K562 (cell line): ENCODE data around the gene FLAD1. TPM values are rescaled to one million over a fixed set of nuclear protein-coding genes. Genes with fewer than 3 reads are reported as not detected.

Experiments
- BRCA1 ChIP-seq, 2 experiments: fragments of 450-650 bp in 1 of 2; sonication (generic) in 1 of 2; formaldehyde crosslinking in 1 of 2; IDR thresholded peaks; 2 replicates each; pipeline versions ENCODE4 v1.5.0 to v1.6.1; 2017 to 2020; ENCODE audit warnings: mild to moderate bottlenecking in 1 of 2, missing genetic modification reagents in 1 of 2
- CTBP1 ChIP-seq: fragments of 450-650 bp; IDR thresholded peaks from 2 replicates; pipeline ENCODE4 v1.6.1; 2016; ENCODE audit warnings: borderline replicate concordance
- HLTF ChIP-seq: fragments of 450-650 bp; IDR thresholded peaks from 2 replicates; pipeline ENCODE4 v1.6.1; 2016
- KAT8 ChIP-seq: fragments of 450-650 bp; IDR thresholded peaks from 2 replicates; pipeline ENCODE4 v1.6.1; 2016; ENCODE audit warnings: low read depth, mild to moderate bottlenecking
- MBD2 ChIP-seq: sonication (generic); IDR thresholded peaks from 2 replicates; pipeline ENCODE4 v1.6.1; 2016; ENCODE audit warnings: low read depth, borderline replicate concordance
- MTF1 ChIP-seq: fragments of 250-450 bp; sonication (Bioruptor Pico); IDR thresholded peaks from 2 replicates; pipeline ENCODE4 v1.9.0; 2021; ENCODE audit warnings: moderate library complexity, mild to moderate bottlenecking, inconsistent platforms, borderline replicate concordance
- NBN ChIP-seq: fragments of 450-650 bp; IDR thresholded peaks from 2 replicates; pipeline ENCODE4 v1.6.1; 2016; ENCODE audit warnings: low read depth, mild to moderate bottlenecking
- NEUROD1 ChIP-seq: fragments of 150-350 bp; IDR thresholded peaks from 2 replicates; pipeline ENCODE4 v1.6.1; 2014; ENCODE audit warnings: borderline replicate concordance, low read length, low read depth; ENCODE audit not compliant: partially characterized antibody
- NR2C2 ChIP-seq, 2 experiments: fragments of 200-800 bp in 1 of 2; sonication (Bioruptor generic) in 1 of 2; sonication (generic) in 1 of 2; formaldehyde crosslinking in 1 of 2; IDR thresholded peaks; 2 replicates each; pipeline versions ENCODE4 v1.6.1 to v1.8.0; 2016 to 2022; ENCODE audit warnings: mild to moderate bottlenecking in 1 of 2, missing compliant biosample characterization in 1 of 2, missing genetic modification characterization in 1 of 2, missing genetic modification reagents in 1 of 2
- POLR3A ChIP-seq: IDR thresholded peaks from 2 replicates; pipeline ENCODE4 v1.6.1; 2011; ENCODE audit warnings: borderline replicate concordance, mild to moderate bottlenecking, moderate library complexity; ENCODE audit not compliant: insufficient read length, insufficient read depth; ENCODE audit errors: extremely low read depth
- SPI1 ChIP-seq: IDR thresholded peaks from 2 replicates; pipeline ENCODE4 v1.6.1; 2011; ENCODE audit warnings: low read depth, low read length, control low read depth, borderline replicate concordance
- ZMIZ1 ChIP-seq, 2 experiments: fragments of 150-350 bp in 1 of 2; IDR thresholded peaks; 2 replicates each; pipeline ENCODE4 v1.6.1; 2012 to 2016; ENCODE audit warnings: low read depth in 2 of 2, low read length in 2 of 2, mild to moderate bottlenecking in 1 of 2, moderate library complexity in 1 of 2
- ZNF239 ChIP-seq: fragments of 250-450 bp; sonication (Bioruptor Pico); IDR thresholded peaks from 2 replicates; pipeline ENCODE4 v1.4.0; 2020; ENCODE audit warnings: mild to moderate bottlenecking
- ZNF395 ChIP-seq: fragments of 200-800 bp; sonication (Bioruptor generic); IDR thresholded peaks from 2 replicates; pipeline ENCODE4 v1.6.1; 2017; ENCODE audit warnings: missing genetic modification characterization, missing compliant biosample characterization
- polyA plus RNA-seq, 8 experiments: library from polyadenylated mRNA; depleted of rRNA in 4 of 8; stranded (reverse) in 5 of 8; unstranded in 3 of 8; fragments of >200 nt; fragmentation: Nextera tagmentation in 2 of 8; fragmentation: Illumina TruSeq in 1 of 8; extraction: Ambion mirVana in 2 of 8; extraction: Trizol in 1 of 8; gene quantifications; 2 replicates each; pipeline versions ENCODE4 v1.2.1 to v1.2.3, GENCODE V29; 2011 to 2014; ENCODE audit warnings: inconsistent platforms in 1 of 8, missing spikeins in 1 of 8
- total RNA-seq, 7 experiments: library from RNA; depleted of rRNA in 6 of 7; stranded (reverse); fragments of >200 nt in 6 of 7; fragmentation: Illumina TruSeq in 2 of 7; extraction: Trizol in 2 of 7; gene quantifications; 2 replicates each; pipeline versions ENCODE4 v1.2.1 to v1.2.3, GENCODE V29; 2011 to 2021; ENCODE audit warnings: low replicate concordance in 1 of 7
- TF ChIP-seq, protein P1 (sequence below): sonication (generic); formaldehyde crosslinking; IDR thresholded peaks from 2 replicates; pipeline ENCODE4 v1.4.0; 2020; ENCODE audit warnings: mild to moderate bottlenecking, missing genetic modification reagents

Gene FLAD1
- total and polyA plus RNA-seq, 9 of the 15 experiments (the other 6 are each of a cell fraction or from before 2014, with no cell fraction given) = 24.9 to 85.8 (median 67.0) TPM

DNA sequence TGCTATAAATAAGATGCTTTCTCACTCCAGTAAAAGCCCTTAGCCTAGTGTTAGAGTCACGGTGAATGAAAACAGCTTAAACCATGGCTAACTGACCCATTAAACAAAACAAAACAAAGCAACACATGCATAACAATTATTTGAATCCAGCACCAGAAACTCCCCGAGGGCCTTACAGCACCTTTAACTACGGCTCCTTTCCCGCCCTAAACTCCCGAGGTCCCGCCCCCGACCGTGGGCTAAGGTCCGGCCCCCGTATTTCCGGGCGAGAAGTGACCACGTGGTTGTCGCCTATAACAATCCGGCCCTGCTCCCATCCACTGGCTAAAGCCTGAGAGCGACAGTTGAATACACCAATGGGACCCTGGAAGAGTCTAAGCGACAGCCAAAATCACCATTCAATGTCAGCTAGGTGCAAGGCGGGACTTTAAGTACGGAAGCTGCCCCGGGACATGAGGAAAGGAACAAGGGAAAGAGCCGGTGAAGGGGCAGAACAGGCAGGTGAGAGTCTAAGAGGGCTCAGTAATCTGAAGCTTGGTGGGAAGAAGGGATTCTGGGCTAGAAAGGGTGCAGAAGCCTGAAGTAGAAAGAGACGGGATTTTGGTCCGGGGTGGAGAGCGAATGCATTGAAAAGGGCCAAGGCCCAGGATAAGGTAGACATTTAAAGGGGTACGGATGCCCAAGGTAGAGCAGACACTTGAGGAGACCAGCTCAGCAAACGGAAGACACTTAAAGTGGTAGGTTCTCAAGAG is at the start of gene FLAD1 (continued):
- no peak for TF ChIP-seq NR2C2 (CRISPR knock-in tag; IDR thresholded peaks at IDR 0.05)
- TF ChIP-seq NR2C2 (tag; IDR thresholded peaks at IDR 0.05) = peak; percentile 42
- peak; percentile 25; the same call in 1 of the 2 replicates for TF ChIP-seq CTBP1
- TF ChIP-seq HLTF = peak; percentile 80; the same call in 1 of the 2 replicates
- TF ChIP-seq, protein P1, sequence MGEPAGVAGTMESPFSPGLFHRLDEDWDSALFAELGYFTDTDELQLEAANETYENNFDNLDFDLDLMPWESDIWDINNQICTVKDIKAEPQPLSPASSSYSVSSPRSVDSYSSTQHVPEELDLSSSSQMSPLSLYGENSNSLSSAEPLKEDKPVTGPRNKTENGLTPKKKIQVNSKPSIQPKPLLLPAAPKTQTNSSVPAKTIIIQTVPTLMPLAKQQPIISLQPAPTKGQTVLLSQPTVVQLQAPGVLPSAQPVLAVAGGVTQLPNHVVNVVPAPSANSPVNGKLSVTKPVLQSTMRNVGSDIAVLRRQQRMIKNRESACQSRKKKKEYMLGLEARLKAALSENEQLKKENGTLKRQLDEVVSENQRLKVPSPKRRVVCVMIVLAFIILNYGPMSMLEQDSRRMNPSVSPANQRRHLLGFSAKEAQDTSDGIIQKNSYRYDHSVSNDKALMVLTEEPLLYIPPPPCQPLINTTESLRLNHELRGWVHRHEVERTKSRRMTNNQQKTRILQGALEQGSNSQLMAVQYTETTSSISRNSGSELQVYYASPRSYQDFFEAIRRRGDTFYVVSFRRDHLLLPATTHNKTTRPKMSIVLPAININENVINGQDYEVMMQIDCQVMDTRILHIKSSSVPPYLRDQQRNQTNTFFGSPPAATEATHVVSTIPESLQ (CRISPR knock-in tag) = 0 out of 2 replicates have a peak, but pooled peaks have one; percentile 34
- TF ChIP-seq BRCA1 (IDR thresholded peaks at IDR 0.05) = no peak
- no peak for TF ChIP-seq BRCA1 (CRISPR knock-in tag; IDR thresholded peaks at IDR 0.05)
- TF ChIP-seq KAT8 = no peak
- TF ChIP-seq ZNF239 (CRISPR knock-in tag) = no peak
- TF ChIP-seq POLR3A = no peak
- peak; percentile 93 for TF ChIP-seq ZNF395 (CRISPR knock-in tag)
- 0 out of 2 replicates have a peak, but pooled peaks have one; percentile 48 for TF ChIP-seq SPI1
- TF ChIP-seq MBD2 = peak; percentile 99
- TF ChIP-seq NBN = peak; percentile 77
- no peak for TF ChIP-seq MTF1 (CRISPR knock-in tag)
- TF ChIP-seq NEUROD1 = peak; percentile 99
- TF ChIP-seq ZMIZ1 (IDR thresholded peaks at IDR 0.05; ENCODE audit: low read depth in 2 of 2, low read length in 2 of 2) = no peak
